Natural killer cell (primary cell): ENCODE results near the gene ZNF850. TPM values are rescaled to one million over a fixed set of nuclear protein-coding genes. Genes with fewer than 3 reads are reported as not detected.
"Not testable (repeated sequence)": the region's sequence is repeated elsewhere in the genome, so short reads cannot be mapped to it uniquely, and the experiment has no call there.

Source experiments
- ATAC-seq, 3 donors: fragments of 150-1000 bp in 2 of 3; fragments of 200-7000 bp in 1 of 3; cut with Tn5 transposase; 1 replicate in 1 of 3; 2 replicates in 2 of 3; pipeline ENCODE4 v1.10.0; 2021; ENCODE audit warnings: mild to moderate bottlenecking in 2 of 3, moderate library complexity in 2 of 3
- DNase-seq, 2 donors: peaks; one replicate each; pipeline versions ENCODE4 v3.0.0 to v3.0.0-alpha.2; 2013 to 2021; ENCODE audit warnings: mixed read lengths in 1 of 2
- H3K27ac ChIP-seq: one replicate; pipeline ENCODE4 v1.5.1; 2013; ENCODE audit warnings: mild to moderate bottlenecking, low read length
- H3K27me3 ChIP-seq: one replicate; pipeline ENCODE4 v1.6.1; 2013; ENCODE audit warnings: low read length; ENCODE audit not compliant: control insufficient read depth, insufficient read depth
- H3K36me3 ChIP-seq: one replicate; pipeline ENCODE4 v1.6.1; 2013; ENCODE audit warnings: low read length; ENCODE audit not compliant: control insufficient read depth, insufficient read depth
- H3K4me1 ChIP-seq: one replicate; pipeline ENCODE4 v1.6.1; 2013; ENCODE audit warnings: low read length; ENCODE audit not compliant: control insufficient read depth, insufficient read depth
- H3K4me3 ChIP-seq: one replicate; pipeline ENCODE4 v1.5.1; 2013; ENCODE audit warnings: low read length
- H3K9me3 ChIP-seq: one replicate; pipeline ENCODE4 v1.6.1; 2013; ENCODE audit warnings: low read length; ENCODE audit not compliant: control insufficient read depth, insufficient read depth
- H3K27ac Mint-ChIP-seq, 2 donors: one replicate each; pipeline ENCODE4 v1.8.0; 2022; ENCODE audit warnings: mild to moderate bottlenecking in 2 of 2, mixed read lengths in 2 of 2, moderate library complexity in 1 of 2
- H3K27me3 Mint-ChIP-seq, 2 donors: one replicate each; pipeline ENCODE4 v1.8.0; 2022; ENCODE audit warnings: low read depth in 2 of 2, mixed read lengths in 2 of 2
- H3K36me3 Mint-ChIP-seq: one replicate; pipeline ENCODE4 v1.8.0; 2022; ENCODE audit warnings: mixed read lengths
- H3K4me1 Mint-ChIP-seq, 2 donors: one replicate each; pipeline ENCODE4 v1.8.0; 2022; ENCODE audit warnings: mixed read lengths in 2 of 2
- H3K4me3 Mint-ChIP-seq: one replicate; pipeline ENCODE4 v1.8.0; 2022; ENCODE audit warnings: mild to moderate bottlenecking, moderate library complexity, mixed read lengths
- H3K9me3 Mint-ChIP-seq, 2 donors: one replicate each; pipeline ENCODE4 v1.8.0; 2022; ENCODE audit warnings: mixed read lengths in 2 of 2
- WGBS: methylation state at CpG from one replicate; pipeline ENCODE4 v1.1.7; 2013; ENCODE audit warnings: missing lambda C conversion rate; ENCODE audit not compliant: insufficient coverage; 5-methylcytosine and 5-hydroxymethylcytosine counted together
- intact Hi-C: fragments of 100-400 bp; cut with micrococcal nuclease; formaldehyde crosslinking; loops from one replicate; pipeline ENCODE4 v1.14.2; 2022
- total RNA-seq, 4 donors: library from RNA; stranded (reverse); fragments of 120-200 nt in 1 of 4; gene quantifications; one replicate each; pipeline versions ENCODE4 v1.2.3 to v1.2.4, GENCODE V29; 2013 to 2022
- TF ChIP-seq, protein P1 (sequence below): fragments of 200-600 bp; IDR thresholded peaks from one replicate; pipeline ENCODE4 v1.8.0; 2022; ENCODE audit warnings: antibody characterized with exemption

ZNF850 gene
- total RNA-seq, 3 donors from 2014 or later (not counting 1 experiment from before 2014, with no cell fraction given) = 1.7 to 4.3 (median 4.2) TPM

- DNase-seq (no peak), ATAC-seq (no peak)
- H3K9me3 Mint-ChIP-seq = peaks cover 8 to 28% of the 10 kb centered on the region in 2 donors
- no peaks in the 10 kb centered on the region for H3K4me1 ChIP-seq
- H3K27me3 ChIP-seq = no peaks in the 10 kb centered on the region
- H3K36me3 ChIP-seq = peaks cover 23% of the 10 kb centered on the region
- peaks cover 65% of the 10 kb centered on the region for H3K36me3 Mint-ChIP-seq
- no peaks in the 10 kb centered on the region for H3K27me3 Mint-ChIP-seq
- no peak overlapping the region for H3K4me3 Mint-ChIP-seq
- no peaks in the 10 kb centered on the region for H3K4me1 Mint-ChIP-seq
- intact Hi-C loops = no loop called here
- no peak overlapping the region for H3K27ac Mint-ChIP-seq
- TF ChIP-seq, protein P1, sequence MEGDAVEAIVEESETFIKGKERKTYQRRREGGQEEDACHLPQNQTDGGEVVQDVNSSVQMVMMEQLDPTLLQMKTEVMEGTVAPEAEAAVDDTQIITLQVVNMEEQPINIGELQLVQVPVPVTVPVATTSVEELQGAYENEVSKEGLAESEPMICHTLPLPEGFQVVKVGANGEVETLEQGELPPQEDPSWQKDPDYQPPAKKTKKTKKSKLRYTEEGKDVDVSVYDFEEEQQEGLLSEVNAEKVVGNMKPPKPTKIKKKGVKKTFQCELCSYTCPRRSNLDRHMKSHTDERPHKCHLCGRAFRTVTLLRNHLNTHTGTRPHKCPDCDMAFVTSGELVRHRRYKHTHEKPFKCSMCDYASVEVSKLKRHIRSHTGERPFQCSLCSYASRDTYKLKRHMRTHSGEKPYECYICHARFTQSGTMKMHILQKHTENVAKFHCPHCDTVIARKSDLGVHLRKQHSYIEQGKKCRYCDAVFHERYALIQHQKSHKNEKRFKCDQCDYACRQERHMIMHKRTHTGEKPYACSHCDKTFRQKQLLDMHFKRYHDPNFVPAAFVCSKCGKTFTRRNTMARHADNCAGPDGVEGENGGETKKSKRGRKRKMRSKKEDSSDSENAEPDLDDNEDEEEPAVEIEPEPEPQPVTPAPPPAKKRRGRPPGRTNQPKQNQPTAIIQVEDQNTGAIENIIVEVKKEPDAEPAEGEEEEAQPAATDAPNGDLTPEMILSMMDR = no peak
- H3K27ac ChIP-seq = no peak overlapping the region
- no peak overlapping the region for H3K4me3 ChIP-seq
- WGBS = 100% methylated on average over 2 of the region's 4 CpGs
- peaks cover 86% of the 10 kb centered on the region for H3K9me3 ChIP-seq
Observed at GRCh38 chr19:36750066-36750691, 22.4 kb downstream of the ZNF850 start.

DNA sequence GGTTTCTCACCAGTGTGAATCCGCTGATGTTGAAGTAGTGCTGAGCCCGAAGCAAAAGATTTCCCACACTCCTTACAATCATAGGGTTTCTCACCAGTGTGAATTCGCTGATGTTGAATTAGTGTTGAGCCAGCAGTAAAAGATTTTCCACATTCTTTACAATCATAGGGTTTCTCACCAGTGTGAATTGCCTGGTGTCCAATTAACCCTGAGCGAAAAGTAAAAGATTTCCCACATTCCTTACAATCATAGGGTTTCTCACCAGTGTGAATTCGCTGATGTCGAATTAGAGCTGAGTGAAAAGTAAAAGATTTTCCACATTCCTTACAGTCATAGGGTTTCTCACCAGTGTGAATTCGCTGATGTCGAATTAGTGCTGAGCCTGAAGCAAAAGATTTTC is 23.0 kb downstream of the ZNF850 start:
- H3K4me1 Mint-ChIP-seq, H3K27me3 Mint-ChIP-seq, intact Hi-C loops, H3K27me3 ChIP-seq, H3K4me3 ChIP-seq, H3K27ac ChIP-seq, H3K4me3 Mint-ChIP-seq, H3K4me1 ChIP-seq, H3K27ac Mint-ChIP-seq, DNase-seq, ATAC-seq: not testable (repeated sequence)
- WGBS = 100% methylated on average over 6 of the region's 8 CpGs
- peaks cover 23% of the 10 kb centered on the region for H3K36me3 ChIP-seq
- Mint-ChIP-seq H3K36me3 (peaks cover 60% of the 10 kb centered on the region), H3K9me3 (peaks cover 8 to 28% of the 10 kb centered on the region in 2 donors)
- peaks cover 85% of the 10 kb centered on the region for H3K9me3 ChIP-seq

- Mint-ChIP-seq H3K36me3 (peaks cover 50% of the 10 kb centered on the region), H3K27ac (no peak overlapping the region), H3K4me3 (no peak overlapping the region), H3K9me3 (peaks cover 6 to 25% of the 10 kb centered on the region in 2 donors), H3K27me3 (no peaks in the 10 kb centered on the region), H3K4me1 (no peaks in the 10 kb centered on the region)
- Histone ChIP-seq H3K4me3 (no peak overlapping the region), H3K4me1 (no peaks in the 10 kb centered on the region), H3K9me3 (peaks cover 86% of the 10 kb centered on the region), H3K27ac (no peak overlapping the region), H3K27me3 (no peaks in the 10 kb centered on the region), H3K36me3 (peaks cover 22% of the 10 kb centered on the region)
- ATAC-seq (no peak), DNase-seq (no peak)
- 94% methylated on average over 6 of the region's 10 CpGs for WGBS
- intact Hi-C loops = no loop called here
- TF ChIP-seq, protein P1 = no peak
Observed at GRCh38 chr19:36748431-36749275, 24.0 kb downstream of the ZNF850 start.

- Mint-ChIP-seq H3K36me3 (peaks cover 46% of the 10 kb centered on the region), H3K9me3 (peaks cover 5 to 27% of the 10 kb centered on the region in 2 donors), H3K4me3 (no peak overlapping the region), H3K27me3 (no peaks in the 10 kb centered on the region), H3K27ac (no peak overlapping the region), H3K4me1 (no peaks in the 10 kb centered on the region)
- intact Hi-C loops = no loop called here
- Histone ChIP-seq H3K9me3 (peaks cover 84% of the 10 kb centered on the region), H3K27me3 (no peaks in the 10 kb centered on the region), H3K27ac (no peak overlapping the region), H3K36me3 (peaks cover 20% of the 10 kb centered on the region), H3K4me3 (no peak overlapping the region), H3K4me1 (no peaks in the 10 kb centered on the region)
- TF ChIP-seq, protein P1 = no peak
- ATAC-seq (no peak), DNase-seq (no peak)
- 98% methylated on average over 5 of the region's 10 CpGs for WGBS
Observed at GRCh38 chr19:36747750-36748149, 24.9 kb downstream of the ZNF850 start.
